ENCODE measurements around the gene SYT17. TPM values are rescaled to one million over a fixed set of nuclear protein-coding genes. Genes with fewer than 3 reads are reported as not detected.

The SYT17 gene
- total RNA-seq, 2 experiments from 2014 or later: 6.2 to 10.3 TPM

DNA sequence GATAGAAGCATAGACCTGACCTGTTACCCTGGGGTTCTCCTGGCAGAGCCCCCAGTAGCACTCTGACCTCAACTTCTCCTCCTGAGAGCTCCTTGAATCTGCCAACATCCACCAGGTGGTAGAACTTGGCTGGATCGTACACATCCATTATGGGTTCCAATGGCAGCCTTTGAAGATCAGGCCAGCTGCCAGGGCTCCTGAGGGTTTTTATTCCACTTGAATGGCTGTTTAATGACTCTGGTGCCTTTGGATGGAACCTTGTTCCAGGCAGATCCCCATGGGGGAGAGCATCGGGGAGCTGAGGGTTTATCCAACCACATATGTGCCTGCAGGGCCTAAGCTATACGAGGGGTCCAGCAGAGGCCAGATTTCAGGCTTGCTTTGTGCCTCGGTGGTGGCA lies 70.4 kb downstream of the SYT17 start:
- DNase-seq (ENCODE audit: low spot score): no peak
- H3K9me3 ChIP-seq (ENCODE audit: low read length): peaks cover 23% of the 10 kb centered on the region
- ChIA-PET POLR2A (no interaction called here), CTCF (ENCODE audit: unreplicated experiment) (no interaction called here)
- H3K4me3 ChIP-seq (ENCODE audit: low read depth, low read length, poor library complexity, severe bottlenecking): no peak overlapping the region
- no peak overlapping the region for H3K4me2 ChIP-seq (ENCODE audit: low read length)
- H3K9me2 ChIP-seq (ENCODE audit: insufficient read depth, low read length): no peaks in the 10 kb centered on the region
- BruUV-seq (replicated peaks): no TSS peak
- H3K36me3 ChIP-seq (ENCODE audit: insufficient read depth, low read length): peaks cover 3% of the 10 kb centered on the region; the same call in 1 of the 2 replicates
- TF ChIP-seq, protein P1, sequence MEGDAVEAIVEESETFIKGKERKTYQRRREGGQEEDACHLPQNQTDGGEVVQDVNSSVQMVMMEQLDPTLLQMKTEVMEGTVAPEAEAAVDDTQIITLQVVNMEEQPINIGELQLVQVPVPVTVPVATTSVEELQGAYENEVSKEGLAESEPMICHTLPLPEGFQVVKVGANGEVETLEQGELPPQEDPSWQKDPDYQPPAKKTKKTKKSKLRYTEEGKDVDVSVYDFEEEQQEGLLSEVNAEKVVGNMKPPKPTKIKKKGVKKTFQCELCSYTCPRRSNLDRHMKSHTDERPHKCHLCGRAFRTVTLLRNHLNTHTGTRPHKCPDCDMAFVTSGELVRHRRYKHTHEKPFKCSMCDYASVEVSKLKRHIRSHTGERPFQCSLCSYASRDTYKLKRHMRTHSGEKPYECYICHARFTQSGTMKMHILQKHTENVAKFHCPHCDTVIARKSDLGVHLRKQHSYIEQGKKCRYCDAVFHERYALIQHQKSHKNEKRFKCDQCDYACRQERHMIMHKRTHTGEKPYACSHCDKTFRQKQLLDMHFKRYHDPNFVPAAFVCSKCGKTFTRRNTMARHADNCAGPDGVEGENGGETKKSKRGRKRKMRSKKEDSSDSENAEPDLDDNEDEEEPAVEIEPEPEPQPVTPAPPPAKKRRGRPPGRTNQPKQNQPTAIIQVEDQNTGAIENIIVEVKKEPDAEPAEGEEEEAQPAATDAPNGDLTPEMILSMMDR (conservative IDR thresholded peaks at IDR 0.05; ENCODE audit: low read length): no peak
- no peak for TF ChIP-seq EZH2phosphoT487 (IDR thresholded peaks at IDR 0.05; ENCODE audit: borderline replicate concordance, low read depth, low read length)
- H3K27ac ChIP-seq (ENCODE audit: low read depth, low read length, poor library complexity, severe bottlenecking): no peak overlapping the region
- no peak overlapping the region for H2AFZ ChIP-seq (ENCODE audit: low read length)
- no peaks in the 10 kb centered on the region for H3K79me2 ChIP-seq (ENCODE audit: insufficient read depth, low read depth, low read length)
- intact Hi-C loops (cut with micrococcal nuclease; ENCODE audit: unreplicated experiment): no loop called here
- H4K20me1 ChIP-seq (ENCODE audit: insufficient read depth, low read length): no peaks in the 10 kb centered on the region
- no peaks in the 10 kb centered on the region for H3K4me1 ChIP-seq (ENCODE audit: insufficient read depth, low read length, poor library complexity, severe bottlenecking)

DNA sequence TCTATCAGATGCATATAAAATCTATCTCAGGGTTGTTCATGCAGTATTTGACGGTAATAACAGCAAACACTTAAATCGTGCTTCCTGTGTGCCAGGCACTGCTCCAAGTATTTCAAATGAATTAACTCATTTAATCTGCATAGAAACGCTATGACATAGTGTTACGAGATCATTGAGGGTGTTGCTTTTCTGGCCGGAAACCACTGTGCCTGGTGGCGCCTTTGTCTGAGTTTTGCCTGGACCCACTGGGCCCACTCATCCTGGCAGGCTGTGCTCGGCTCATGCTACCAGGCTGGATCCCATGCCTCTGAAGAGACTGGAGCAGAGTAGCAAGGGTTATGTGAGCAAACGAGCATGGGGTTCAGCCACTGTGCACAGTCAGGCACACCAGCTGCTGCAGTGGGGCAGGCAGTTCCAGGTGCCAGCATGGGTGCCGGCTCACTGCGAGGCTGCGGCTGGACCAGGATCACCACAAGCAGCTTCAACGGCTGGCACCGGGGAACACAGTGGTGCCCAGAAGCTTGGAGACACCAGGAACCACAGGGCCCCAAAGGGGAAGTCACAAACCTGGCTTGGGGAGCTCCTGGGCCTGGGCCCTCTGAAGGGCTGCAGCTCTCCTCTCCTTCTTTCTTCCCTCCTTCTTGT lies 71.6 kb downstream of the SYT17 start:
- Histone ChIP-seq H4K20me1 (ENCODE audit: insufficient read depth, low read length) (no peaks in the 10 kb centered on the region), H3K4me2 (ENCODE audit: low read length) (no peak overlapping the region), H3K4me1 (ENCODE audit: insufficient read depth, low read length, poor library complexity, severe bottlenecking) (no peaks in the 10 kb centered on the region), H3K9me3 (ENCODE audit: low read length) (peaks cover 23% of the 10 kb centered on the region), H2AFZ (ENCODE audit: low read length) (no peak overlapping the region), H3K79me2 (ENCODE audit: insufficient read depth, low read depth, low read length) (no peaks in the 10 kb centered on the region), H3K4me3 (ENCODE audit: low read depth, low read length, poor library complexity, severe bottlenecking) (no peak overlapping the region), H3K27ac (ENCODE audit: low read depth, low read length, poor library complexity, severe bottlenecking) (no peak overlapping the region), H3K9me2 (ENCODE audit: insufficient read depth, low read length) (no peaks in the 10 kb centered on the region), H3K36me3 (ENCODE audit: insufficient read depth, low read length) (peaks cover 3% of the 10 kb centered on the region)
- intact Hi-C loops (cut with micrococcal nuclease; ENCODE audit: unreplicated experiment): no loop called here
- DNase-seq (ENCODE audit: low spot score): no peak
- CTCF ChIA-PET (ENCODE audit: unreplicated experiment): interaction anchor here (0.6 kb wide), 1 partner anchor 145 kb away, joined by 3 read pairs; no protein-coding TSS in a partner anchor
- TF ChIP-seq, protein P1 (conservative IDR thresholded peaks at IDR 0.05; ENCODE audit: low read length): no peak
- TF ChIP-seq EZH2phosphoT487 (IDR thresholded peaks at IDR 0.05; ENCODE audit: borderline replicate concordance, low read depth, low read length): no peak
- POLR2A ChIA-PET: no interaction called here
- no TSS peak for BruUV-seq (replicated peaks)

DNA sequence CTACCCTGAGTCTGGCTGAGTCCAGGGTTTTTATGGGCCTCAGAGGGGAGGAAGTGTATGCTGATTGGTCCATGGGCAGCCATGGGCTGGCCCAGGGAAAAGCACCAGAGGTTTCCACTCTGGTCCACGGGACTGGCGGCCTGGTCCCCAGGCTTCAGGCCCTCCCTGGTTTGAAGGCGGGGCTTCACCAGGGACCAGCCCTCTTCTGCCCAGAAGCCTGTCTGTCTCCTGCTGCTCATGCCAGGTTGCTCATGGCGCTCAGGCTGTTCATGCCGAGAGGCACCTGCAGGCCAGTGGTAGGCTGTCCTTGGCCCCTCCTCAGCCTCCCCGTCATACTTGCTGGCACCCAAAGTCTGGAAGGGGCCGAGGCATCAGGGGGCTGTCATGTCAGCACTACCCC lies 72.5 kb downstream of the SYT17 start:
- H3K4me2 ChIP-seq (ENCODE audit: low read length): no peak overlapping the region
- H4K20me1 ChIP-seq (ENCODE audit: insufficient read depth, low read length): no peaks in the 10 kb centered on the region
- intact Hi-C loops (cut with micrococcal nuclease; ENCODE audit: unreplicated experiment): no loop called here
- peaks cover 18% of the 10 kb centered on the region; the same call in 1 of the 2 replicates for H3K9me3 ChIP-seq (ENCODE audit: low read length)
- POLR2A ChIA-PET: no interaction called here
- H2AFZ ChIP-seq (ENCODE audit: low read length): no peak overlapping the region
- DNase-seq (ENCODE audit: low spot score): no peak
- CTCF ChIA-PET (ENCODE audit: unreplicated experiment): no interaction called here
- no peaks in the 10 kb centered on the region for H3K79me2 ChIP-seq (ENCODE audit: insufficient read depth, low read depth, low read length)
- TF ChIP-seq EZH2phosphoT487 (IDR thresholded peaks at IDR 0.05; ENCODE audit: borderline replicate concordance, low read depth, low read length): no peak
- TF ChIP-seq, protein P1 (conservative IDR thresholded peaks at IDR 0.05; ENCODE audit: low read length): no peak
- H3K4me3 ChIP-seq (ENCODE audit: low read depth, low read length, poor library complexity, severe bottlenecking): no peak overlapping the region
- H3K36me3 ChIP-seq (ENCODE audit: insufficient read depth, low read length): no peaks in the 10 kb centered on the region; the same call in 1 of the 2 replicates
- H3K9me2 ChIP-seq (ENCODE audit: insufficient read depth, low read length): no peaks in the 10 kb centered on the region
- no TSS peak for BruUV-seq (replicated peaks)
- H3K27ac ChIP-seq (ENCODE audit: low read depth, low read length, poor library complexity, severe bottlenecking): no peak overlapping the region
- no peaks in the 10 kb centered on the region for H3K4me1 ChIP-seq (ENCODE audit: insufficient read depth, low read length, poor library complexity, severe bottlenecking)
